ENCODE measurements around the gene STXBP6.

STXBP6 gene

GRCh38 chr14:24892497-24893051, 157.4 kb downstream of the STXBP6 start:
- H3K27me3 ChIP-seq (ENCODE audit: low read depth, low read length), result no peaks in the 10 kb centered on the region
- H3K27ac ChIP-seq (ENCODE audit: low read length), result no peak overlapping the region
- no peaks in the 10 kb centered on the region for H3K9me3 ChIP-seq (ENCODE audit: insufficient read depth, low read length)
- no peaks in the 10 kb centered on the region for H3K79me2 ChIP-seq (ENCODE audit: low read length)
- no peaks in the 10 kb centered on the region for H3K4me1 ChIP-seq (ENCODE audit: low read length)
- H4K20me1 ChIP-seq (ENCODE audit: insufficient read depth, low read length), result no peaks in the 10 kb centered on the region
- TF ChIP-seq EZH2phosphoT487 (IDR thresholded peaks at IDR 0.05; ENCODE audit: low read depth), result no peak
- TF ChIP-seq, protein P1, sequence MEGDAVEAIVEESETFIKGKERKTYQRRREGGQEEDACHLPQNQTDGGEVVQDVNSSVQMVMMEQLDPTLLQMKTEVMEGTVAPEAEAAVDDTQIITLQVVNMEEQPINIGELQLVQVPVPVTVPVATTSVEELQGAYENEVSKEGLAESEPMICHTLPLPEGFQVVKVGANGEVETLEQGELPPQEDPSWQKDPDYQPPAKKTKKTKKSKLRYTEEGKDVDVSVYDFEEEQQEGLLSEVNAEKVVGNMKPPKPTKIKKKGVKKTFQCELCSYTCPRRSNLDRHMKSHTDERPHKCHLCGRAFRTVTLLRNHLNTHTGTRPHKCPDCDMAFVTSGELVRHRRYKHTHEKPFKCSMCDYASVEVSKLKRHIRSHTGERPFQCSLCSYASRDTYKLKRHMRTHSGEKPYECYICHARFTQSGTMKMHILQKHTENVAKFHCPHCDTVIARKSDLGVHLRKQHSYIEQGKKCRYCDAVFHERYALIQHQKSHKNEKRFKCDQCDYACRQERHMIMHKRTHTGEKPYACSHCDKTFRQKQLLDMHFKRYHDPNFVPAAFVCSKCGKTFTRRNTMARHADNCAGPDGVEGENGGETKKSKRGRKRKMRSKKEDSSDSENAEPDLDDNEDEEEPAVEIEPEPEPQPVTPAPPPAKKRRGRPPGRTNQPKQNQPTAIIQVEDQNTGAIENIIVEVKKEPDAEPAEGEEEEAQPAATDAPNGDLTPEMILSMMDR (IDR thresholded peaks at IDR 0.05; ENCODE audit: low read depth, low read length), result no peak
- H2AFZ ChIP-seq (ENCODE audit: low read depth, low read length), result no peak overlapping the region
- H3K36me3 ChIP-seq (replicated peaks; ENCODE audit: low read depth, low read length), result no peaks in the 10 kb centered on the region
- no peak overlapping the region for H3K4me3 ChIP-seq (ENCODE audit: low read length)
- H3K4me2 ChIP-seq (ENCODE audit: low read length), result no peak overlapping the region
- no peak overlapping the region for H3K9ac ChIP-seq (ENCODE audit: low read length)

DNA sequence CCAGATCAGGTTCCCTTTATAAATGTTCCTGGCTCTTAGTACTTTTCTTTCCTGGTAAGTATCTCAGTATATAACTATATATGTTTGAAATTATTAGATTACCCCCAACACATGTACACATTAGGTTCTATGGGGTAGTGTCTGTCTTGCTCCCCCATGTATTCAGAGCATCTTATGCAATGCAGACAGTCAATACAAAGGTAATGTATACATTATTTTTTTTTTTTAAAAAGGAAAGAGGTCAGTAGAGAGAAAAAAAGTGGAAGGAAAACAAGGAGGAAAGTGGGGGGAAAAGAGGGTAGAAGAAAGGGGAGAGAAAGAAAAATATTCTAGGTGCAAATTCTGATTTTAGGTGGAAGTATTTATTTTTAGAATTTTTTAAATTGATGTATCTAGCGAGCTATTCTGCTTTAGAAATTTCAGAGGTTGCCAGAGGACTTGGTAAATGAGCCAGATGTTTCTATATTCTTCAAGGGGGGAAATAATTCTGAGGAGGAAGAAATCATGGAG, 157.9 kb downstream of the STXBP6 start:
- H3K4me3 ChIP-seq (ENCODE audit: low read length), result no peak overlapping the region
- H2AFZ ChIP-seq (ENCODE audit: low read depth, low read length), result no peak overlapping the region
- no peak overlapping the region for H3K4me2 ChIP-seq (ENCODE audit: low read length)
- no peak overlapping the region for H3K9ac ChIP-seq (ENCODE audit: low read length)
- no peak overlapping the region for H3K27ac ChIP-seq (ENCODE audit: low read length)
- H3K27me3 ChIP-seq (ENCODE audit: low read depth, low read length), result no peaks in the 10 kb centered on the region
- no peaks in the 10 kb centered on the region for H3K79me2 ChIP-seq (ENCODE audit: low read length)
- no peaks in the 10 kb centered on the region for H3K36me3 ChIP-seq (replicated peaks; ENCODE audit: low read depth, low read length)
- H4K20me1 ChIP-seq (ENCODE audit: insufficient read depth, low read length), result no peaks in the 10 kb centered on the region
- H3K4me1 ChIP-seq (ENCODE audit: low read length), result no peaks in the 10 kb centered on the region
- no peaks in the 10 kb centered on the region for H3K9me3 ChIP-seq (ENCODE audit: insufficient read depth, low read length)
- TF ChIP-seq EZH2phosphoT487 (IDR thresholded peaks at IDR 0.05; ENCODE audit: low read depth), result no peak
- TF ChIP-seq, protein P1 (IDR thresholded peaks at IDR 0.05; ENCODE audit: low read depth, low read length), result no peak

DNA sequence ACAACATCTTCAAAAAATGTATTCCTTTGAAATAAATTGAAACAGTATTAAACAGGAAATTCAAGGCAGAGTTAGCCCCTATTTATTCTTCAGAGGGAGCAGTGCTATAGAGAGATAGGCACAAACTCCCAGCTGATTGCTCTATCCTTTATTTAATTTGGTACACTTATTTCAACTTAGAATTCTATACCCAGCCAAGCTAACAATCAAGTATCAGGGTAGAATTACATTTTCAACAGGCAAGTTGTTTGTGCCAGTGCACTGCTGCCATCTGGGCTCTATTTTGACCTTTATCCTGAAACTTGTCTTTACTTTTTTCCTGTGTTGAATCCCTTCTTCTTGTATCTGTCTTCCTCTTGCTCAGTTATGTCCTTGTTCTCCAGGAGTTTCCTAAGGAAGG, 159.2 kb downstream of the STXBP6 start:
- TF ChIP-seq, protein P1 (IDR thresholded peaks at IDR 0.05; ENCODE audit: low read depth, low read length), result no peak
- no peak for TF ChIP-seq EZH2phosphoT487 (IDR thresholded peaks at IDR 0.05; ENCODE audit: low read depth)
- H4K20me1 ChIP-seq (ENCODE audit: insufficient read depth, low read length), result no peaks in the 10 kb centered on the region
- no peak overlapping the region for H3K4me2 ChIP-seq (ENCODE audit: low read length)
- H3K4me3 ChIP-seq (ENCODE audit: low read length), result no peak overlapping the region
- H3K79me2 ChIP-seq (ENCODE audit: low read length), result no peaks in the 10 kb centered on the region
- no peaks in the 10 kb centered on the region for H3K4me1 ChIP-seq (ENCODE audit: low read length)
- H3K27ac ChIP-seq (ENCODE audit: low read length), result no peak overlapping the region
- no peak overlapping the region for H3K9ac ChIP-seq (ENCODE audit: low read length)
- no peaks in the 10 kb centered on the region for H3K36me3 ChIP-seq (replicated peaks; ENCODE audit: low read depth, low read length)
- no peak overlapping the region for H2AFZ ChIP-seq (ENCODE audit: low read depth, low read length)
- no peaks in the 10 kb centered on the region for H3K27me3 ChIP-seq (ENCODE audit: low read depth, low read length)
- H3K9me3 ChIP-seq (ENCODE audit: insufficient read depth, low read length), result no peaks in the 10 kb centered on the region

DNA sequence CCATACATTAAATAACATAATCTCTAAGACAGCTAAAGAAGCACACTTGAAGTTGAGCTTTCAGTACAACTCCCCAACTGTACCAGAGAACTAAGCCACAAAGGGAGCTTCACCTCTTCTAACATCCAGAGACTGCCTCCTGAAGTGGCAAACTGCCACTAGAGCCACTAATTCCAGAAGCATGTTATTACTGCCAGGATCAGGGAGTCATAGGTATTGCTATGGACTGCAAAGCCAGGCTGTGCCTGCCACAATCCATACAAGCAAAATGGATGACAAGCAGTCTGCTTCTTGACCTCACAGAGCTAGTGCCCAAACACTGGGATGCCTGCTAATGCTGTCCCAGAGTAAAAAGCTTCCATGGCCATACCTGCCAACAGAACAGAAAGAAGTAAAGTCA, 160.1 kb downstream of the STXBP6 start:
- Histone ChIP-seq H3K9me3 (ENCODE audit: insufficient read depth, low read length) (no peaks in the 10 kb centered on the region), H3K9ac (ENCODE audit: low read length) (no peak overlapping the region), H4K20me1 (ENCODE audit: insufficient read depth, low read length) (no peaks in the 10 kb centered on the region), H3K4me1 (ENCODE audit: low read length) (no peaks in the 10 kb centered on the region), H3K27me3 (ENCODE audit: low read depth, low read length) (no peaks in the 10 kb centered on the region), H2AFZ (ENCODE audit: low read depth, low read length) (no peak overlapping the region), H3K36me3 (replicated peaks; ENCODE audit: low read depth, low read length) (no peaks in the 10 kb centered on the region), H3K27ac (ENCODE audit: low read length) (no peak overlapping the region), H3K4me3 (ENCODE audit: low read length) (no peak overlapping the region), H3K4me2 (ENCODE audit: low read length) (no peak overlapping the region), H3K79me2 (ENCODE audit: low read length) (no peaks in the 10 kb centered on the region)
- no peak for TF ChIP-seq EZH2phosphoT487 (IDR thresholded peaks at IDR 0.05; ENCODE audit: low read depth)
- TF ChIP-seq, protein P1 (IDR thresholded peaks at IDR 0.05; ENCODE audit: low read depth, low read length), result no peak
